RWPE1 (cell line): ENCODE results near the gene NBEA.

ENCODE experiments used
- CTCF ChIA-PET: fragments of 350-600 bp; sonication (Branson Sonifier 250); formaldehyde crosslinking; extraction: SDS; loops from one replicate; lab custom pipeline; 2021; lab: Yijun Ruan, JAX
- POLR2A ChIA-PET: fragments of 400-600 bp; formaldehyde crosslinking; extraction: SDS; loops from one replicate; lab custom pipeline; 2020; ENCODE audit warnings: antibody characterized with exemption; ENCODE audit not compliant: low non-redundant PET; lab: Yijun Ruan, JAX
- DNase-seq: peaks from one replicate; pipeline ENCODE4 v3.0.0; 2012; ENCODE audit warnings: low spot score
- H3K27ac ChIP-seq: fragments of 450-650 bp; 2 replicates; pipeline ENCODE4 v1.5.1; 2017
- CTCF ChIP-seq: fragments of 450-650 bp; conservative IDR thresholded peaks from 2 replicates; pipeline ENCODE4 v1.5.1; 2017; ENCODE audit warnings: low read depth, mild to moderate bottlenecking

NBEA gene

GRCh38 chr13:35136585-35136984, 194.5 kb downstream of the NBEA start:
- H3K27ac ChIP-seq: no peak overlapping the region
- DNase-seq: no peak
- POLR2A ChIA-PET: no interaction called here
- CTCF ChIA-PET: no interaction called here
- no peak for TF ChIP-seq CTCF

GRCh38 chr13:35139591-35139990, 197.5 kb downstream of the NBEA start:
- ChIA-PET POLR2A (interaction anchor here (0.6 kb wide), 1 partner anchor 10 kb away, joined by 5 read pairs; no protein-coding TSS in a partner anchor), CTCF (no interaction called here)

GRCh38 chr13:35140321-35140720, 198.3 kb downstream of the NBEA start:
- H3K27ac ChIP-seq: no peak overlapping the region
- TF ChIP-seq CTCF: no peak
- POLR2A ChIA-PET: no interaction called here
- CTCF ChIA-PET: interaction anchor here (0.7 kb wide), 2 partner anchors 11 to 64 kb away, joined by 3 read pairs; no protein-coding TSS in a partner anchor
- DNase-seq: no peak

More at GRCh38 chr13:35139591-35139990, 197.5 kb downstream of the NBEA start:
- no peak overlapping the region for H3K27ac ChIP-seq
- no peak for TF ChIP-seq CTCF
- no peak for DNase-seq

GRCh38 chr13:35140831-35141230, 198.8 kb downstream of the NBEA start:
- H3K27ac ChIP-seq: no peak overlapping the region
- DNase-seq: no peak
- TF ChIP-seq CTCF: no peak
- POLR2A ChIA-PET: no interaction called here
- CTCF ChIA-PET: interaction anchor here (0.7 kb wide), 2 partner anchors 12 to 64 kb away, joined by 3 read pairs; no protein-coding TSS in a partner anchor

- ChIA-PET CTCF (interaction anchor here (0.6 to 0.7 kb wide), 2 partner anchors 271 to 1951 kb away, joined by 3 to 7 read pairs; no protein-coding TSS in a partner anchor), POLR2A (no interaction called here)
- no peak overlapping the region for H3K27ac ChIP-seq
- no peak for TF ChIP-seq CTCF
- DNase-seq: no peak
These were observed 201.1 kb downstream of the NBEA start for GRCh38 chr13:35143123-35143522.

GRCh38 chr13:35144166-35144890, 202.3 kb downstream of the NBEA start:
- no peak for DNase-seq
- ChIA-PET CTCF (interaction anchor here (0.6 kb wide), 1 partner anchor 794 kb away, joined by 4 read pairs; no protein-coding TSS in a partner anchor), POLR2A (no interaction called here)
- no peak for TF ChIP-seq CTCF
- no peak overlapping the region for H3K27ac ChIP-seq
